Neural cell (in vitro differentiated cells): ENCODE data around the gene MOB2.

Experiments
- EP300 ChIP-seq: fragments of 450-650 bp; conservative IDR thresholded peaks from 2 replicates; pipeline ENCODE4 v1.6.1; 2014; ENCODE audit warnings: antibody characterized with exemption, mild to moderate bottlenecking, moderate library complexity; ENCODE audit not compliant: poor library complexity, severe bottlenecking
- EZH2 ChIP-seq: fragments of 200-600, 300-800 bp; shearing (Covaris generic), sonication (generic); IDR thresholded peaks from 2 replicates; pipeline ENCODE4 v1.6.1; 2014; ENCODE audit warnings: antibody characterized with exemption, low read length, borderline replicate concordance, mild to moderate bottlenecking; ENCODE audit not compliant: insufficient read depth, poor library complexity, severe bottlenecking
- POLR2AphosphoS5 ChIP-seq: IDR thresholded peaks from 2 replicates; pipeline ENCODE4 v1.6.1; 2012
- RAD21 ChIP-seq: fragments of 450-650 bp; conservative IDR thresholded peaks from 2 replicates; pipeline ENCODE4 v1.6.1; 2014; ENCODE audit warnings: antibody characterized with exemption, mild to moderate bottlenecking, moderate library complexity
- TF ChIP-seq, protein P1 (sequence below): fragments of 450-650 bp; IDR thresholded peaks from 2 replicates; pipeline ENCODE4 v1.5.1; 2014; ENCODE audit warnings: antibody characterized with exemption, mild to moderate bottlenecking, moderate library complexity; ENCODE audit not compliant: poor library complexity, severe bottlenecking

DNA sequence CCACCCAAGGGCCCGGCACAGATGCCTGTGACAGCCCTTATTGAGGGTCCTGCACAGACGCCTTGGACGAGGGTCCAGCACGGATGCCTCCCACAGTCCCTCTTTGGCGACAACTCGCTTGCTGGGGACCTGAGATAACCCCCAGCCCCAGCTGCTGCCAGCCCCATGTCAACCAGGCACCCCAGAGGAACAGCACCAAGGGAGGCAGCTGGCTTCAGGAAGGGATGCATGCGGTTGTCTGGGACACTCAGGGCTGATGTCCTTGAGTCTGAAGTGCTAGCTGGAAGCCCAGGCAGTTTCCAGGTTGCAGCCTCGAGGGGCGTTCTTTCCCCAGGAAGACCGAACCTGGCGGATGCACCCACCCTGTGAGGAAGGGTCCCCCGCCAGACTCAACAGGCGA lies 33.8 kb downstream of the MOB2 start:
- TF ChIP-seq, protein P1, sequence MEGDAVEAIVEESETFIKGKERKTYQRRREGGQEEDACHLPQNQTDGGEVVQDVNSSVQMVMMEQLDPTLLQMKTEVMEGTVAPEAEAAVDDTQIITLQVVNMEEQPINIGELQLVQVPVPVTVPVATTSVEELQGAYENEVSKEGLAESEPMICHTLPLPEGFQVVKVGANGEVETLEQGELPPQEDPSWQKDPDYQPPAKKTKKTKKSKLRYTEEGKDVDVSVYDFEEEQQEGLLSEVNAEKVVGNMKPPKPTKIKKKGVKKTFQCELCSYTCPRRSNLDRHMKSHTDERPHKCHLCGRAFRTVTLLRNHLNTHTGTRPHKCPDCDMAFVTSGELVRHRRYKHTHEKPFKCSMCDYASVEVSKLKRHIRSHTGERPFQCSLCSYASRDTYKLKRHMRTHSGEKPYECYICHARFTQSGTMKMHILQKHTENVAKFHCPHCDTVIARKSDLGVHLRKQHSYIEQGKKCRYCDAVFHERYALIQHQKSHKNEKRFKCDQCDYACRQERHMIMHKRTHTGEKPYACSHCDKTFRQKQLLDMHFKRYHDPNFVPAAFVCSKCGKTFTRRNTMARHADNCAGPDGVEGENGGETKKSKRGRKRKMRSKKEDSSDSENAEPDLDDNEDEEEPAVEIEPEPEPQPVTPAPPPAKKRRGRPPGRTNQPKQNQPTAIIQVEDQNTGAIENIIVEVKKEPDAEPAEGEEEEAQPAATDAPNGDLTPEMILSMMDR, result no peak
- TF ChIP-seq POLR2AphosphoS5 (no peak), EZH2 (no peak), EP300 (no peak), RAD21 (no peak)
